Endothelial cell (in vitro differentiated cells): ENCODE measurements around the gene ALK. TPM values are rescaled to one million over a fixed set of nuclear protein-coding genes. Genes with fewer than 3 reads are reported as not detected.

Source experiments
- DNase-seq: peaks from one replicate; pipeline ENCODE4 v3.0.0; 2021; ENCODE audit warnings: low spot score
- H3K27ac Mint-ChIP-seq: one replicate; pipeline ENCODE4 v1.8.0; 2021; ENCODE audit warnings: mixed read lengths, inconsistent platforms; ENCODE audit not compliant: unreplicated experiment
- H3K27me3 Mint-ChIP-seq: one replicate; pipeline ENCODE4 v1.8.0; 2021; ENCODE audit warnings: mild to moderate bottlenecking, moderate library complexity, mixed read lengths, inconsistent platforms; ENCODE audit not compliant: unreplicated experiment
- H3K36me3 Mint-ChIP-seq: one replicate; pipeline ENCODE4 v1.8.0; 2021; ENCODE audit warnings: mild to moderate bottlenecking, low read depth, mixed read lengths, inconsistent platforms; ENCODE audit not compliant: unreplicated experiment
- H3K4me1 Mint-ChIP-seq: one replicate; pipeline ENCODE4 v1.8.0; 2021; ENCODE audit warnings: mild to moderate bottlenecking, mixed read lengths, inconsistent platforms; ENCODE audit not compliant: unreplicated experiment
- H3K4me3 Mint-ChIP-seq: one replicate; pipeline ENCODE4 v1.8.0; 2021; ENCODE audit warnings: mild to moderate bottlenecking, mixed read lengths, inconsistent platforms; ENCODE audit not compliant: unreplicated experiment
- H3K9me3 Mint-ChIP-seq: one replicate; pipeline ENCODE4 v1.8.0; 2021; ENCODE audit warnings: mixed read lengths, inconsistent platforms; ENCODE audit not compliant: unreplicated experiment
- total RNA-seq: library from RNA; stranded (reverse); fragmentation: NEBNext Ultra II Directional; extraction: Animal tissue kit (Norgen Biotek cat#: 25700); gene quantifications from one replicate; pipeline ENCODE4 v1.2.1, GENCODE V29; 2021; ENCODE audit not compliant: unreplicated experiment
- TF ChIP-seq, protein P1 (sequence below): fragments of 200-600 bp; sonication (generic); IDR thresholded peaks from one replicate; pipeline ENCODE4 v1.5.0; 2021; ENCODE audit warnings: antibody characterized with exemption; ENCODE audit not compliant: unreplicated experiment

ALK gene
- total RNA-seq, 1 donor from 2014 or later: 0.05 TPM

DNA sequence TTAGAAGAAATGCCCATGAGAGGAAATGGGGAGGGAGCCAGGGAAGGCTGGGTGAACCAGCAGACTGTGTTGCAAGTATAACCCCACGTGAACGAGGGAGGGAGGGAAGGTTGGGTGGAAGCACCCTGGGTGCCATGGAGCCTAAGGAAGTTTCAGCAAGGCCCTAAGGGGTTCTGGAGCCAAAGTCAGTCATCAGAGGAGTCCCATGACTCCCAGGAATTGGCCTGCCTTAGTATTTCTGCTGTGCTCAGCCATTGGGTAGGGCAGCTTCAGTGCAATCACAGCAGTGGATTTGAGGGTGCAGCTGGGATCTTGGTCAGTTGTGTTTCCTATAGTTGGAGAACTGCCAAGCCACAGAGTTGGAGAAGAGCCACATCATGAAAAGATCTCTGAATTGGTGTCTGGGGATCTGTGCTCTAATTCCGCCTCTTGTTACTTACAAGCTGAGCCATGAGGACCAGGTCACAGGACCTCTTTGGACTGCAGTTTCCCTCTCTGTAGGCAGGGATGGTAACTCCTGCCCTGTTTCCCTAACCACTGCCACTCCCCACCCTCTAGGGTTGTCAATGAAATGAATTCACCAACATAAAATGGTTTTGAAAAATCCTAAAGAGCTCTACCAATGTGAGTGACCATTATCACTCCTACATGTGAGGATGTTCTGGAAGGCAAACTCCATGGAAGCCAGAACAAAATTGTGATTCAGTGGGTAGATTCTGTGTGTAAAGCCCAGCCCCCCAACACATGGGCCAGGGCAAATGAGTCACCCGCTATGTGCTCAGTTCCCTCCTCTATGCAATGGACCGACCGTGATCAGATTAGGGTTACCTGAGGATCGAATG lies 697.3 kb downstream of the ALK start:
- TF ChIP-seq, protein P1, sequence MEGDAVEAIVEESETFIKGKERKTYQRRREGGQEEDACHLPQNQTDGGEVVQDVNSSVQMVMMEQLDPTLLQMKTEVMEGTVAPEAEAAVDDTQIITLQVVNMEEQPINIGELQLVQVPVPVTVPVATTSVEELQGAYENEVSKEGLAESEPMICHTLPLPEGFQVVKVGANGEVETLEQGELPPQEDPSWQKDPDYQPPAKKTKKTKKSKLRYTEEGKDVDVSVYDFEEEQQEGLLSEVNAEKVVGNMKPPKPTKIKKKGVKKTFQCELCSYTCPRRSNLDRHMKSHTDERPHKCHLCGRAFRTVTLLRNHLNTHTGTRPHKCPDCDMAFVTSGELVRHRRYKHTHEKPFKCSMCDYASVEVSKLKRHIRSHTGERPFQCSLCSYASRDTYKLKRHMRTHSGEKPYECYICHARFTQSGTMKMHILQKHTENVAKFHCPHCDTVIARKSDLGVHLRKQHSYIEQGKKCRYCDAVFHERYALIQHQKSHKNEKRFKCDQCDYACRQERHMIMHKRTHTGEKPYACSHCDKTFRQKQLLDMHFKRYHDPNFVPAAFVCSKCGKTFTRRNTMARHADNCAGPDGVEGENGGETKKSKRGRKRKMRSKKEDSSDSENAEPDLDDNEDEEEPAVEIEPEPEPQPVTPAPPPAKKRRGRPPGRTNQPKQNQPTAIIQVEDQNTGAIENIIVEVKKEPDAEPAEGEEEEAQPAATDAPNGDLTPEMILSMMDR: no peak
- H3K4me3 Mint-ChIP-seq: no peak overlapping the region
- peaks cover 3% of the 10 kb centered on the region for H3K36me3 Mint-ChIP-seq
- DNase-seq: no peak
- no peaks in the 10 kb centered on the region for H3K4me1 Mint-ChIP-seq
- H3K27ac Mint-ChIP-seq: no peak overlapping the region
- peaks cover 12% of the 10 kb centered on the region for H3K27me3 Mint-ChIP-seq
- H3K9me3 Mint-ChIP-seq: no peaks in the 10 kb centered on the region

DNA sequence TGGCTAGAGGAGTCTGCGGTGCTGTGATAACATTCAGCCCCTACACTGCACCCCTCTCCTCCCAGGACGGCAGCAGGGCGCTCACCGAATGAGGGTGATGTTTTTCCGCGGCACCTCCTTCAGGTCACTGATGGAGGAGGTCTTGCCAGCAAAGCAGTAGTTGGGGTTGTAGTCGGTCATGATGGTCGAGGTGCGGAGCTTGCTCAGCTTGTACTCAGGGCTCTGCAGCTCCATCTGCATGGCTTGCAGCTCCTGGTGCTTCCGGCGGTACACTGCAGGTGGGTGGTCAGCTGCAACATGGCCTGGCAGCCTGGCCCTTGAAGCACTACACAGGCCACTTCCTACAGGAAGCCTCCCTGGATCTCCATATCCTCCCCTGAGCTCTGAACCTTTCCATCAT lies 698.1 kb downstream of the ALK start:
- Mint-ChIP-seq H3K4me3 (no peak overlapping the region), H3K4me1 (no peaks in the 10 kb centered on the region), H3K27ac (no peak overlapping the region), H3K9me3 (no peaks in the 10 kb centered on the region), H3K36me3 (peaks cover 3% of the 10 kb centered on the region), H3K27me3 (peaks cover 13% of the 10 kb centered on the region)
- TF ChIP-seq, protein P1: no peak
- no peak for DNase-seq

DNA sequence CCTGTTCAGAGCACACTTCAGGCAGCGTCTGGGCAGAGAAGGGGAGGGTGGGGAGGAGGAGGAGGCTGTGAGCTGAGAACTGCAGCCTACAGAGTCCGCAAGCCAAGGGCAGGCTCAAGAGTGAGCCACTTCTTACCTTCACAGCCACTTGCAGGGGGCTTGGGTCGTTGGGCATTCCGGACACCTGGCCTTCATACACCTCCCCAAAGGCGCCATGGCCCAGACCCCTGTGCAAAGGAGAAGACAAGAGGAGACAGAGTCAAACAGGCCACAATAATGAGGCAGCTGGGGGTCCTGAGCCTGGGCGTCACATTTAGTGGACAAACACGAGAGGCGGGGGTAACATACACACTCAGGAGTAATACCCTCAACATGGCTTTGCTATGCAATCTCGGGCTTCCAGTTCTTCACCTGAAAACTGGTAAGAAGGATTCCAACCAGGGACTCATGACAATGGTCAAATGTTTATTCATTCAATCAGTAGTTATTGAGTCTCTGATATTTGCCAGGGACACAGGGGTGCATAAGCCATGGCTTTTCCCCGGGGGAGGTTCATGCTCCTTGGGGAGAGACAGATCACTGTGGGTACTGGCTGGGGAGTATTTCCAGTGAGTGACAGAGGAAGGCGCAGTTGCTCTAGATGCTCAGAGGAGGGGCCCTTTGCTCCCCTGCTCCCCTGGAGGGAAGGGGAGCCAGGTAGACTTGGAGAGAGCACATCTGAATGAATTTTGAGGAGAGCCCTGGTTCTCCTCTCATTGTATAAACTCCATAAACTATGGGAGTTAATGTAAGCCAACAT lies 698.8 kb downstream of the ALK start:
- H3K4me1 Mint-ChIP-seq: no peaks in the 10 kb centered on the region
- DNase-seq: no peak
- TF ChIP-seq, protein P1: no peak
- peaks cover 3% of the 10 kb centered on the region for H3K36me3 Mint-ChIP-seq
- H3K27me3 Mint-ChIP-seq: peaks cover 15% of the 10 kb centered on the region
- H3K4me3 Mint-ChIP-seq: no peak overlapping the region
- H3K9me3 Mint-ChIP-seq: no peaks in the 10 kb centered on the region
- H3K27ac Mint-ChIP-seq: no peak overlapping the region

DNA sequence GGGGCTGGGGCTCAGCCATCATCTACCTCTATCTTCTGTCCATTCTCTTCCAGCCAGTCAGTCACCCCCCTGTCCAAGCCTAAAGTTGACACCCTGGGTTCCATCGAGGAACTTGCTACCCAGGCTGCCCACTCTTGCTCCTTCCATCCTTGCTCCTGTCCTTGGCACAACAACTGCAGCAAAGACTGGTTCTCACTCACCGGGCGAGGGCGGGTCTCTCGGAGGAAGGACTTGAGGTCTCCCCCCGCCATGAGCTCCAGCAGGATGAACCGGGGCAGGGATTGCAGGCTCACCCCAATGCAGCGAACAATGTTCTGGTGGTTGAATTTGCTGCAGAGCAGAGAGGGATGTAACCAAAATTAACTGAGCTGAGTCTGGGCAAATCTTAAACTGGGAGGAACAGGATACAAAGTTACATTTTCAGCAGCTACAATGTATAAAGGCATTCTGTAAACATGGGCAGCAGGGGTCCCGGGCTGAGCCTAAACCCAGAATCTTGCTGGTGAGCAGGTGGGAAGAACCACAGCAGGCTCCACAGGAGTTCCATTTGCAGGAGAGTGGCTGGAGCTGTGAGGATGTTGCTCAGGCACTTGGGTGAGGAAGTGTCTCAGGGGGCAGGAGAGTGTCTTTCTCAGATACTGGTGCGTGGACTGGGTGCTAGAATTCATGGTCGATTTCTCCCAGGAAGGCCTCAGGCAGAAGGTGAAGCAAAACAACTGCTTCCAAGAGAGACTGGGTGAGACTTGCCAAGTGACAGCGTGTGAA lies 700.7 kb downstream of the ALK start:
- DNase-seq: no peak
- Mint-ChIP-seq H3K9me3 (no peaks in the 10 kb centered on the region), H3K4me3 (no peak overlapping the region), H3K4me1 (no peaks in the 10 kb centered on the region), H3K36me3 (peaks cover 3% of the 10 kb centered on the region), H3K27ac (no peak overlapping the region), H3K27me3 (peaks cover 15% of the 10 kb centered on the region)
- TF ChIP-seq, protein P1: no peak
